Fibroblast of lung (primary cell): ENCODE data around the gene ITGA8.

Experiments
- EZH2 ChIP-seq: IDR thresholded peaks from 2 replicates; pipeline ENCODE4 v1.5.1; 2012; ENCODE audit warnings: low read length, control low read depth, mild to moderate bottlenecking; ENCODE audit errors: missing control alignments
- TF ChIP-seq, protein P1 (sequence below), 2 donors: IDR thresholded peaks in 1 of 2; conservative IDR thresholded peaks in 1 of 2; 1 replicate in 1 of 2; 2 replicates in 1 of 2; pipeline ENCODE4 v1.5.1; 2011 to 2012; ENCODE audit warnings: low read length in 2 of 2, control low read depth in 1 of 2, inconsistent platforms in 1 of 2, low read depth in 1 of 2, mild to moderate bottlenecking in 1 of 2

- no peak for TF ChIP-seq EZH2
- TF ChIP-seq, protein P1, sequence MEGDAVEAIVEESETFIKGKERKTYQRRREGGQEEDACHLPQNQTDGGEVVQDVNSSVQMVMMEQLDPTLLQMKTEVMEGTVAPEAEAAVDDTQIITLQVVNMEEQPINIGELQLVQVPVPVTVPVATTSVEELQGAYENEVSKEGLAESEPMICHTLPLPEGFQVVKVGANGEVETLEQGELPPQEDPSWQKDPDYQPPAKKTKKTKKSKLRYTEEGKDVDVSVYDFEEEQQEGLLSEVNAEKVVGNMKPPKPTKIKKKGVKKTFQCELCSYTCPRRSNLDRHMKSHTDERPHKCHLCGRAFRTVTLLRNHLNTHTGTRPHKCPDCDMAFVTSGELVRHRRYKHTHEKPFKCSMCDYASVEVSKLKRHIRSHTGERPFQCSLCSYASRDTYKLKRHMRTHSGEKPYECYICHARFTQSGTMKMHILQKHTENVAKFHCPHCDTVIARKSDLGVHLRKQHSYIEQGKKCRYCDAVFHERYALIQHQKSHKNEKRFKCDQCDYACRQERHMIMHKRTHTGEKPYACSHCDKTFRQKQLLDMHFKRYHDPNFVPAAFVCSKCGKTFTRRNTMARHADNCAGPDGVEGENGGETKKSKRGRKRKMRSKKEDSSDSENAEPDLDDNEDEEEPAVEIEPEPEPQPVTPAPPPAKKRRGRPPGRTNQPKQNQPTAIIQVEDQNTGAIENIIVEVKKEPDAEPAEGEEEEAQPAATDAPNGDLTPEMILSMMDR (conservative IDR thresholded peaks at IDR 0.05 in 1 of 2, IDR thresholded peaks at IDR 0.05 in 1 of 2; ENCODE audit: low read depth in 1 of 2, low read length in 2 of 2) = no peak
Measured at GRCh38 chr10:15624401-15625196, 95.1 kb downstream of the ITGA8 start.
